K562 (cell line): ENCODE measurements around the gene EML2. TPM values are rescaled to one million over a fixed set of nuclear protein-coding genes. Genes with fewer than 3 reads are reported as not detected.

Source experiments
- AFF4 ChIP-seq: sonication (generic); formaldehyde crosslinking; IDR thresholded peaks from 2 replicates; pipeline ENCODE4 v1.8.0; 2023; ENCODE audit warnings: mild to moderate bottlenecking, missing genetic modification reagents
- CBFA2T3 ChIP-seq: fragments of 450-650 bp; IDR thresholded peaks from 2 replicates; pipeline ENCODE4 v1.6.1; 2017
- CXXC5 ChIP-seq: fragments of 250-450 bp; sonication (Bioruptor Pico); IDR thresholded peaks from 2 replicates; pipeline ENCODE4 v1.8.0; 2022; ENCODE audit warnings: inconsistent platforms, mild to moderate bottlenecking, moderate library complexity
- E2F1 ChIP-seq: sonication (generic); formaldehyde crosslinking; IDR thresholded peaks from 2 replicates; pipeline ENCODE4 v1.8.1; 2023; ENCODE audit warnings: mild to moderate bottlenecking, missing genetic modification reagents, moderate library complexity
- E2F3 ChIP-seq: fragments of 250-450 bp; sonication (Bioruptor Pico); IDR thresholded peaks from 2 replicates; pipeline ENCODE4 v1.4.0; 2020; ENCODE audit warnings: mild to moderate bottlenecking
- EWSR1 ChIP-seq: fragments of 450-650 bp; IDR thresholded peaks from 2 replicates; pipeline ENCODE4 v1.6.1; 2018; ENCODE audit warnings: borderline replicate concordance, mild to moderate bottlenecking, low read depth, moderate library complexity; ENCODE audit not compliant: partially characterized antibody
- L3MBTL2 ChIP-seq: fragments of 450-650 bp; IDR thresholded peaks from 2 replicates; pipeline ENCODE4 v1.6.1; 2016; ENCODE audit warnings: mild to moderate bottlenecking, moderate library complexity
- LARP7 ChIP-seq: fragments of 450-650 bp; IDR thresholded peaks from 2 replicates; pipeline ENCODE4 v1.6.1; 2016
- MCM3 ChIP-seq: fragments of 450-650 bp; IDR thresholded peaks from 2 replicates; pipeline ENCODE4 v1.6.1; 2016
- MEF2D ChIP-seq: conservative IDR thresholded peaks from 2 replicates; pipeline ENCODE4 v1.6.1; 2016; ENCODE audit warnings: low read depth, missing genetic modification characterization, missing compliant biosample characterization
- NEUROD1 ChIP-seq: fragments of 150-350 bp; IDR thresholded peaks from 2 replicates; pipeline ENCODE4 v1.6.1; 2014; ENCODE audit warnings: borderline replicate concordance, low read length, low read depth; ENCODE audit not compliant: partially characterized antibody
- RBFOX2 ChIP-seq: fragments of 200-400 bp; formaldehyde crosslinking; IDR thresholded peaks from 2 replicates; pipeline ENCODE4 v1.6.1; 2017; ENCODE audit warnings: low read depth, mild to moderate bottlenecking, low read length, moderate library complexity
- RFX5 ChIP-seq: IDR thresholded peaks from 2 replicates; pipeline ENCODE4 v1.6.1; 2011; ENCODE audit warnings: low read depth, mild to moderate bottlenecking, improper control_type of control experiment, low read length
- RREB1 ChIP-seq: fragments of 250-450 bp; sonication (Bioruptor Pico); IDR thresholded peaks from 2 replicates; pipeline ENCODE4 v1.4.0; 2020
- THAP7 ChIP-seq: fragments of 250-450 bp; sonication (Bioruptor Pico); IDR thresholded peaks from 2 replicates; pipeline ENCODE4 v1.5.0; 2021
- ZNF3 ChIP-seq: fragments of 250-450 bp; sonication (Bioruptor Pico); IDR thresholded peaks from 2 replicates; pipeline ENCODE4 v1.5.0; 2021; ENCODE audit warnings: mild to moderate bottlenecking, moderate library complexity
- ZNF75A ChIP-seq: fragments of 450-650 bp; formaldehyde crosslinking; IDR thresholded peaks from 2 replicates; pipeline ENCODE4 v1.4.0; 2020; ENCODE audit warnings: mild to moderate bottlenecking
- polyA plus RNA-seq, 8 experiments: library from polyadenylated mRNA; depleted of rRNA in 4 of 8; stranded (reverse) in 5 of 8; unstranded in 3 of 8; fragments of >200 nt; fragmentation: Nextera tagmentation in 2 of 8; fragmentation: Illumina TruSeq in 1 of 8; extraction: Ambion mirVana in 2 of 8; extraction: Trizol in 1 of 8; gene quantifications; 2 replicates each; pipeline versions ENCODE4 v1.2.1 to v1.2.3, GENCODE V29; 2011 to 2014; ENCODE audit warnings: inconsistent platforms in 1 of 8, missing spikeins in 1 of 8
- total RNA-seq, 7 experiments: library from RNA; depleted of rRNA in 6 of 7; stranded (reverse); fragments of >200 nt in 6 of 7; fragmentation: Illumina TruSeq in 2 of 7; extraction: Trizol in 2 of 7; gene quantifications; 2 replicates each; pipeline versions ENCODE4 v1.2.1 to v1.2.3, GENCODE V29; 2011 to 2021; ENCODE audit warnings: low replicate concordance in 1 of 7

The EML2 gene
- total and polyA plus RNA-seq, 9 of the 15 experiments (the other 6 are each of a cell fraction or from before 2014, with no cell fraction given), result 2.6 to 69.6 (median 24.8) TPM

GRCh38 chr19:45584332-45585157 is 54.7 kb downstream of the EML2 start, which contains the start of gene OPA3 (continued):
- TF ChIP-seq AFF4 (CRISPR knock-in tag), result 0 out of 2 replicates have a peak, but pooled peaks have one; percentile 59
- TF ChIP-seq ZNF75A, result no peak
- TF ChIP-seq LARP7, result no peak
- TF ChIP-seq RFX5, result peak; percentile 37; the same call in 1 of the 2 replicates
- TF ChIP-seq NEUROD1, result peak; percentile 97
- peak; percentile 97 for TF ChIP-seq CXXC5 (CRISPR knock-in tag)
- peak; percentile 51; the same call in 1 of the 2 replicates for TF ChIP-seq E2F3 (CRISPR knock-in tag)
- no peak for TF ChIP-seq MCM3
- TF ChIP-seq MEF2D (tag), result no peak
- 0 out of 2 replicates have a peak, but pooled peaks have one; percentile 28 for TF ChIP-seq E2F1 (CRISPR knock-in tag)
- TF ChIP-seq ZNF3 (CRISPR knock-in tag), result no peak
- TF ChIP-seq L3MBTL2, result peak; percentile 93
- TF ChIP-seq RREB1 (CRISPR knock-in tag), result no peak
- TF ChIP-seq RBFOX2, result peak; percentile 94
- no peak for TF ChIP-seq EWSR1
- TF ChIP-seq THAP7 (CRISPR knock-in tag), result no peak
- no peak for TF ChIP-seq CBFA2T3
